Esophagus squamous epithelium (tissue), 5 donors: ENCODE data around the gene SH2D7. TPM values are rescaled to one million over a fixed set of nuclear protein-coding genes. Genes with fewer than 3 reads are reported as not detected.

Experiments used
- DNase-seq: peaks from one replicate; lab custom pipeline; 2025; lab: John Stamatoyannopoulos, UW
- H3K27ac ChIP-seq, 4 donors: fragments of 200-600 bp; sonication (generic); one replicate each; pipeline ENCODE4 v1.5.1; 2016 to 2019; ENCODE audit warnings: mild to moderate bottlenecking in 1 of 4
- H3K27me3 ChIP-seq, 4 donors: fragments of 200-600 bp; sonication (generic); 1 replicate in 3 of 4; 2 replicates in 1 of 4; pipeline versions ENCODE4 v1.5.1 to v1.6.0; 2017 to 2021; ENCODE audit warnings: antibody characterized with exemption in 1 of 4
- H3K36me3 ChIP-seq, 3 donors: fragments of 200-600 bp; sonication (generic); one replicate each; pipeline ENCODE4 v1.5.1; 2016 to 2019
- H3K4me1 ChIP-seq, 3 donors: fragments of 200-600 bp; sonication (generic); one replicate each; pipeline ENCODE4 v1.5.1; 2017 to 2019
- H3K4me3 ChIP-seq, 4 donors: fragments of 200-600 bp; sonication (generic); 1 replicate in 3 of 4; 2 replicates in 1 of 4; pipeline ENCODE4 v1.5.1; 2016 to 2019; ENCODE audit warnings: mild to moderate bottlenecking in 2 of 4, moderate library complexity in 1 of 4
- H3K9me3 ChIP-seq, 3 donors: fragments of 200-600 bp; sonication (generic); one replicate each; pipeline ENCODE4 v1.5.1; 2016 to 2019
- POLR2A ChIP-seq, 4 donors: fragments of 450-650 bp; IDR thresholded peaks; one replicate each; pipeline ENCODE4 v1.6.1; 2017; ENCODE audit warnings: antibody characterized with exemption in 4 of 4, mild to moderate bottlenecking in 4 of 4, moderate library complexity in 3 of 4
- WGBS, 2 donors: methylation state at CpG; one replicate each; pipeline ENCODE4 v1.1.5; 2018; 5-methylcytosine and 5-hydroxymethylcytosine counted together
- intact Hi-C: fragments of 100-400 bp; cut with DNase I; formaldehyde crosslinking; loops from one replicate; pipeline ENCODE4 v1.15.0; 2022
- total RNA-seq, 4 donors: library from RNA; depleted of rRNA; stranded (reverse); fragments of >200 nt; gene quantifications; one replicate each; pipeline ENCODE4 v1.1.0, GENCODE V29; 2016
- TF ChIP-seq, protein P1 (sequence below), 6 experiments: fragments of 450-650 bp in 4 of 6; fragments of 200-600 bp in 2 of 6; sonication (generic) in 2 of 6; IDR thresholded peaks; one replicate each; pipeline ENCODE4 v1.5.1; 2016 to 2019; ENCODE audit warnings: antibody characterized with exemption in 6 of 6, mild to moderate bottlenecking in 4 of 6, moderate library complexity in 4 of 6
- donor health status: DM: yes; HTN: yes; CAD: no.

Gene SH2D7
- total RNA-seq, 4 donors from 2014 or later: not detected

- intact Hi-C loops: no loop called here
- H3K27ac ChIP-seq: peak overlapping the region; percentile 25 to 80 (median 61)
- TF ChIP-seq, protein P1, sequence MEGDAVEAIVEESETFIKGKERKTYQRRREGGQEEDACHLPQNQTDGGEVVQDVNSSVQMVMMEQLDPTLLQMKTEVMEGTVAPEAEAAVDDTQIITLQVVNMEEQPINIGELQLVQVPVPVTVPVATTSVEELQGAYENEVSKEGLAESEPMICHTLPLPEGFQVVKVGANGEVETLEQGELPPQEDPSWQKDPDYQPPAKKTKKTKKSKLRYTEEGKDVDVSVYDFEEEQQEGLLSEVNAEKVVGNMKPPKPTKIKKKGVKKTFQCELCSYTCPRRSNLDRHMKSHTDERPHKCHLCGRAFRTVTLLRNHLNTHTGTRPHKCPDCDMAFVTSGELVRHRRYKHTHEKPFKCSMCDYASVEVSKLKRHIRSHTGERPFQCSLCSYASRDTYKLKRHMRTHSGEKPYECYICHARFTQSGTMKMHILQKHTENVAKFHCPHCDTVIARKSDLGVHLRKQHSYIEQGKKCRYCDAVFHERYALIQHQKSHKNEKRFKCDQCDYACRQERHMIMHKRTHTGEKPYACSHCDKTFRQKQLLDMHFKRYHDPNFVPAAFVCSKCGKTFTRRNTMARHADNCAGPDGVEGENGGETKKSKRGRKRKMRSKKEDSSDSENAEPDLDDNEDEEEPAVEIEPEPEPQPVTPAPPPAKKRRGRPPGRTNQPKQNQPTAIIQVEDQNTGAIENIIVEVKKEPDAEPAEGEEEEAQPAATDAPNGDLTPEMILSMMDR (IDR thresholded peaks at IDR 0.05): no peak
- no peak for TF ChIP-seq POLR2A (IDR thresholded peaks at IDR 0.05)
- WGBS, 2 donors: 25 to 64% methylated on average over 1 to 4 of the region's 5 CpGs
- H3K36me3 ChIP-seq: peaks cover 0 to 30% (median 3%) of the 10 kb centered on the region in 3 donors
- DNase-seq: no peak
- H3K9me3 ChIP-seq: no peaks in the 10 kb centered on the region
- no peaks in the 10 kb centered on the region for H3K27me3 ChIP-seq
- peaks cover 17 to 96% (median 63%) of the 10 kb centered on the region in 3 donors for H3K4me1 ChIP-seq
- H3K4me3 ChIP-seq: no peak overlapping the region
These were observed 43.8 kb upstream of the SH2D7 start for GRCh38 chr15:78048628-78048920.

DNA sequence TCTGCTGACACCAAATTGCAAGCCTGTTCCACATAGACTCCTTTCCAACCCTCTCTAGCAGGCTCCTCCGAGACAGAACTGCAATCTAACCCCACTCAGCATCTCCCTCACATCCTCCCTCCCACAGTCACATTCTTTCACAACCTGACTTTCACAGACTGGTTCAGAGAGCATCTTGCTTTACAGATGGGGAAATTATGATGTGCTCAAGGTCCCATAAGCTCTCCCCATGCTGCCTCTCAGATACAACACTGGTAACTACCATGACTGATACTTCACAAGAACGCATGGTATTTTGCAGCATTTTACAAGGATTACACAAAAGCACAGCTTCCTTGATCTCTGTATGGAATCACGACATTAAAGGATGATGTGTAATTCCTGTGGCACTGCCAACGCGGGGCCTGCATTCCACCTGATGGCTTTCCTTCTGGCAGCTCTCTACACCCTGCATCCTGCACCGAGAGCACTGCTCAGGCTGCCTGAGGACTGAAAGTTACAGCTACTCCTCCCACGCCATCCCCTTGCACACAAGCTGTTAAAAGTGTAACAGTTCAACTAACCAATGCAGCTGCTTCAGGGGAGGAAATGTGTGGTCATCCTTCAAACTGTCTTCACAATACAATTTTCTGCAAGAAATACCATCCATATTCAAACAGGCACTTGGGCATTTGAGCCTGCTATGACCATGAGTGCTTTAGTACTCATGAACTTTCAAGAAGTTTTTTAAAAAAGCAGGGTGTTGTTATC, 42.5 kb upstream of the SH2D7 start:
- Histone ChIP-seq H3K4me3 (no peak overlapping the region), H3K27ac (peak overlapping the region in 3 of 4 donors; percentile 23 to 80 (median 76)), H3K9me3 (no peaks in the 10 kb centered on the region), H3K36me3 (peaks cover 0 to 21% (median 3%) of the 10 kb centered on the region in 3 donors), H3K4me1 (peaks cover 18 to 99% (median 65%) of the 10 kb centered on the region in 3 donors), H3K27me3 (no peaks in the 10 kb centered on the region)
- DNase-seq: no peak
- intact Hi-C loops: no loop called here
- TF ChIP-seq, protein P1 (IDR thresholded peaks at IDR 0.05): no peak
- no peak for TF ChIP-seq POLR2A (IDR thresholded peaks at IDR 0.05)
- WGBS, 2 donors: 52 to 64% methylated on average over 7 of the region's 7 CpGs

GRCh38 chr15:78050441-78050809, 41.9 kb upstream of the SH2D7 start:
- H3K27me3 ChIP-seq: no peaks in the 10 kb centered on the region
- TF ChIP-seq, protein P1 (IDR thresholded peaks at IDR 0.05): no peak
- no peak for TF ChIP-seq POLR2A (IDR thresholded peaks at IDR 0.05)
- no peak overlapping the region for H3K4me3 ChIP-seq
- intact Hi-C loops: no loop called here
- 64 to 78% methylated on average over 1 of the region's 1 CpG for WGBS, 2 donors
- peaks cover 23 to 99% (median 68%) of the 10 kb centered on the region in 3 donors for H3K4me1 ChIP-seq
- DNase-seq: no peak
- peaks cover 0 to 20% (median 3%) of the 10 kb centered on the region in 3 donors for H3K36me3 ChIP-seq
- H3K9me3 ChIP-seq: no peaks in the 10 kb centered on the region
- peak overlapping the region in 3 of 4 donors; percentile 28 to 80 (median 76) for H3K27ac ChIP-seq

- no peak for DNase-seq
- WGBS, 2 donors: 82 to 100% methylated on average over 1 of the region's 1 CpG
- TF ChIP-seq POLR2A (IDR thresholded peaks at IDR 0.05): no peak
- TF ChIP-seq, protein P1 (IDR thresholded peaks at IDR 0.05): no peak
- no peaks in the 10 kb centered on the region for H3K9me3 ChIP-seq
- peak overlapping the region in 3 of 4 donors; percentile 28 to 76 (median 31) for H3K27ac ChIP-seq
- intact Hi-C loops: no loop called here
- no peaks in the 10 kb centered on the region for H3K27me3 ChIP-seq
- peaks cover 0 to 20% (median 3%) of the 10 kb centered on the region in 3 donors for H3K36me3 ChIP-seq
- H3K4me1 ChIP-seq: peaks cover 24 to 100% (median 72%) of the 10 kb centered on the region in 3 donors
- H3K4me3 ChIP-seq: no peak overlapping the region
These were observed 41.5 kb upstream of the SH2D7 start for GRCh38 chr15:78050826-78051225.

DNA sequence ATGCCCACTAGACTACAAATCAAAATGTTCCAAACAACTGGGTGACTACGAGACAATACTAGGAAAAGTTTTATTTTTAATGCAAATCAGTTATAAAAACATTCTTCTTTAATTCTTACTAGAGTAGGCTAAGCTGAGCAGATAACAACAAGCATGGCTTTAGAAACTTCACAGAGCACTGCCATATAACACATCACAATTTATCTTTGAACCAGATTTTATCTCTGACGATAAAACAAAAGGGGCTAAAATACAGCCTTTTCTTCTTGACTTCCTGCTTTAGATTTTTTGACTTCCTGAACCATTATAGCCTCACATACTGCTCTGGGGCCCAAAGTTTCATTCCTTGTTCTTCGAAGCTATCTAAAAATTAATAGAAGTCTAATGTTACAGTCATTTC, 40.8 kb upstream of the SH2D7 start:
- intact Hi-C loops: no loop called here
- no peak for TF ChIP-seq POLR2A (IDR thresholded peaks at IDR 0.05)
- TF ChIP-seq, protein P1 (IDR thresholded peaks at IDR 0.05): no peak
- WGBS, 2 donors: 70 to 75% methylated on average over 3 of the region's 3 CpGs

More for the DNA sequence above, 40.8 kb upstream of the SH2D7 start:
- H3K36me3 ChIP-seq: peaks cover 0 to 20% (median 3%) of the 10 kb centered on the region in 3 donors
- no peak overlapping the region for H3K4me3 ChIP-seq
- peaks cover 31 to 100% (median 77%) of the 10 kb centered on the region in 3 donors for H3K4me1 ChIP-seq
- H3K27me3 ChIP-seq: no peaks in the 10 kb centered on the region
- DNase-seq: no peak
- peak overlapping the region in 3 of 4 donors; percentile 25 to 76 (median 58) for H3K27ac ChIP-seq
- H3K9me3 ChIP-seq: no peaks in the 10 kb centered on the region
